Gastrocnemius medialis (tissue), 4 donors: ENCODE data around the gene ZBTB46.

Experiments used
- POLR2A ChIP-seq, 2 donors: fragments of 450-650 bp; IDR thresholded peaks; one replicate each; pipeline ENCODE4 v1.6.1; 2017; ENCODE audit warnings: antibody characterized with exemption in 2 of 2, mild to moderate bottlenecking in 2 of 2, moderate library complexity in 2 of 2
- TF ChIP-seq, protein P1 (sequence below), 5 experiments: fragments of 450-650 bp in 3 of 5; fragments of 200-600 bp in 2 of 5; sonication (generic) in 2 of 5; IDR thresholded peaks in 4 of 5; conservative IDR thresholded peaks in 1 of 5; 1 replicate in 4 of 5; 2 replicates in 1 of 5; pipeline ENCODE4 v1.5.1; 2016 to 2019; ENCODE audit warnings: antibody characterized with exemption in 5 of 5, mild to moderate bottlenecking in 3 of 5, moderate library complexity in 3 of 5

DNA sequence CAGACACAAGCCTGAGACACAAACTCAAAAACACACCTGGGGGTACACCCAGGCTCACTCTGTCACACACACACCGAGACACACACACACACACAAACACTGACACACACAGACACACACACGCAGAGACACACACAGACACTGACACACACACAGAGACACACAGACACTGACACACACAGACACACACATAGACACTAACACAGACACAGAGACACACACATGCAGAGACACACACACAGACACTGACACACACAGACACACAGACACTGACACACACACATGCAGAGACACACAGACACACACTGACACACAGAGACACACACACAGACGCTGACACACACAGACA, 15.8 kb upstream of the ZBTB46 start:
- TF ChIP-seq, protein P1, sequence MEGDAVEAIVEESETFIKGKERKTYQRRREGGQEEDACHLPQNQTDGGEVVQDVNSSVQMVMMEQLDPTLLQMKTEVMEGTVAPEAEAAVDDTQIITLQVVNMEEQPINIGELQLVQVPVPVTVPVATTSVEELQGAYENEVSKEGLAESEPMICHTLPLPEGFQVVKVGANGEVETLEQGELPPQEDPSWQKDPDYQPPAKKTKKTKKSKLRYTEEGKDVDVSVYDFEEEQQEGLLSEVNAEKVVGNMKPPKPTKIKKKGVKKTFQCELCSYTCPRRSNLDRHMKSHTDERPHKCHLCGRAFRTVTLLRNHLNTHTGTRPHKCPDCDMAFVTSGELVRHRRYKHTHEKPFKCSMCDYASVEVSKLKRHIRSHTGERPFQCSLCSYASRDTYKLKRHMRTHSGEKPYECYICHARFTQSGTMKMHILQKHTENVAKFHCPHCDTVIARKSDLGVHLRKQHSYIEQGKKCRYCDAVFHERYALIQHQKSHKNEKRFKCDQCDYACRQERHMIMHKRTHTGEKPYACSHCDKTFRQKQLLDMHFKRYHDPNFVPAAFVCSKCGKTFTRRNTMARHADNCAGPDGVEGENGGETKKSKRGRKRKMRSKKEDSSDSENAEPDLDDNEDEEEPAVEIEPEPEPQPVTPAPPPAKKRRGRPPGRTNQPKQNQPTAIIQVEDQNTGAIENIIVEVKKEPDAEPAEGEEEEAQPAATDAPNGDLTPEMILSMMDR (IDR thresholded peaks at IDR 0.05 in 4 of 5, conservative IDR thresholded peaks at IDR 0.05 in 1 of 5): no peak
- no peak for TF ChIP-seq POLR2A (IDR thresholded peaks at IDR 0.05)
